Subcutaneous preadipocyte (primary cell): ENCODE measurements around the gene PCDHGA6. TPM values are rescaled to one million over a fixed set of nuclear protein-coding genes. Genes with fewer than 3 reads are reported as not detected.

Experiments
- total RNA-seq: library from RNA; depleted of rRNA; stranded (reverse); fragments of >200 nt; gene quantifications from 2 replicates; pipeline ENCODE4 v1.2.3, GENCODE V29; 2012

PCDHGA6 gene
- total RNA-seq, 1 donor = 2.2 TPM

GRCh38 chr5:141407790-141408505, 34.3 kb downstream of the PCDHGA6 start, which contains the start of gene PCDHGB6:
Gene PCDHGB6 (plus strand): TSS chr5:141408021. CDS start chr5:141408203, 182 bp downstream.

GRCh38 chr5:141412854-141413539, 39.3 kb downstream of the PCDHGA6 start, which contains the start of gene PCDHGA10:
Gene PCDHGA10 (plus strand): TSS chr5:141412987. CDS start chr5:141413176, 189 bp downstream.

GRCh38 chr5:141417494-141418172, 43.9 kb downstream of the PCDHGA6 start, which contains the start of gene PCDHGB7:
Gene PCDHGB7 (plus strand): TSS chr5:141417677. CDS start chr5:141417860, 183 bp downstream.

GRCh38 chr5:141420855-141421488, 47.3 kb downstream of the PCDHGA6 start, which contains the start of gene PCDHGA11:
Gene PCDHGA11 (plus strand): TSS chr5:141421051. CDS start chr5:141421228, 177 bp downstream.

Other genes starting within 250 kb of the PCDHGA6 start
- gene PCDHB5, start 238.7 kb upstream of the PCDHGA6 start, total RNA-seq = under 0.01 and 0.20 TPM in 2 replicates
- under 0.01 TPM in 2 replicates for gene PCDHB6, start 223.8 kb upstream of the PCDHGA6 start, total RNA-seq
- 0.37 TPM in 1 of 2 replicates, not detected in the other for gene PCDHB7, start 201.2 kb upstream of the PCDHGA6 start, total RNA-seq
- under 0.01 TPM in 2 replicates for gene PCDHB8, start 196.1 kb upstream of the PCDHGA6 start, total RNA-seq
- 0.20 and 0.37 TPM in 2 replicates for gene PCDHB16, start 191.5 kb upstream of the PCDHGA6 start, total RNA-seq
- gene PCDHB9, start 186.7 kb upstream of the PCDHGA6 start, total RNA-seq = under 0.01 TPM in 2 replicates
- under 0.01 TPM in 2 replicates for gene PCDHB10, start 181.5 kb upstream of the PCDHGA6 start, total RNA-seq
- gene PCDHB11, start 174.3 kb upstream of the PCDHGA6 start, total RNA-seq = 0.37 TPM in 1 of 2 replicates, not detected in the other
- not detected in 2 replicates for gene PCDHB12, start 165.2 kb upstream of the PCDHGA6 start, total RNA-seq
- gene PCDHB13, start 160.0 kb upstream of the PCDHGA6 start, total RNA-seq = under 0.01 TPM in 2 replicates
- gene PCDHB14, start 150.5 kb upstream of the PCDHGA6 start, total RNA-seq = under 0.01 and 0.20 TPM in 2 replicates
- under 0.01 TPM in 1 of 2 replicates, not detected in the other for gene PCDHB15, start 128.5 kb upstream of the PCDHGA6 start, total RNA-seq
- 0.37 and 0.39 TPM in 2 replicates for gene SLC25A2, start 69.8 kb upstream of the PCDHGA6 start, total RNA-seq
- gene TAF7, start 53.1 kb upstream of the PCDHGA6 start, total RNA-seq = 33.1 and 40.5 TPM in 2 replicates
- gene PCDHGA1, start 43.4 kb upstream of the PCDHGA6 start, total RNA-seq = 0.37 and 0.59 TPM in 2 replicates
- 1.4 and 1.5 TPM in 2 replicates for gene PCDHGA2, start 35.1 kb upstream of the PCDHGA6 start, total RNA-seq
- gene PCDHGA3, start 30.1 kb upstream of the PCDHGA6 start, total RNA-seq = 0.73 and 1.2 TPM in 2 replicates
- 0.73 and 1.2 TPM in 2 replicates for gene PCDHGB1, start 23.8 kb upstream of the PCDHGA6 start, total RNA-seq
- 1.5 and 3.5 TPM in 2 replicates for gene PCDHGA4, start 18.9 kb upstream of the PCDHGA6 start, total RNA-seq
- 1.1 and 2.0 TPM in 2 replicates for gene PCDHGB2, start 13.9 kb upstream of the PCDHGA6 start, total RNA-seq
- gene PCDHGA5, start 9.7 kb upstream of the PCDHGA6 start, total RNA-seq = 0.73 and 1.2 TPM in 2 replicates
- gene PCDHGB3, start 3.6 kb upstream of the PCDHGA6 start, total RNA-seq = 2.2 and 2.9 TPM in 2 replicates
- 1.8 and 2.5 TPM in 2 replicates for gene PCDHGA7, start 8.9 kb downstream of the PCDHGA6 start, total RNA-seq
- 5.9 and 8.8 TPM in 2 replicates for gene PCDHGB4, start 13.8 kb downstream of the PCDHGA6 start, total RNA-seq
- 1.5 and 1.8 TPM in 2 replicates for gene PCDHGA8, start 18.7 kb downstream of the PCDHGA6 start, total RNA-seq
- 8.8 and 12.1 TPM in 2 replicates for gene PCDHGB5, start 24.1 kb downstream of the PCDHGA6 start, total RNA-seq
- 2.9 and 4.3 TPM in 2 replicates for gene PCDHGA9, start 28.9 kb downstream of the PCDHGA6 start, total RNA-seq
- gene PCDHGB6, start 34.1 kb downstream of the PCDHGA6 start, total RNA-seq = 2.5 and 2.6 TPM in 2 replicates
- 6.8 and 7.7 TPM in 2 replicates for gene PCDHGA10, start 39.1 kb downstream of the PCDHGA6 start, total RNA-seq
- gene PCDHGB7, start 43.8 kb downstream of the PCDHGA6 start, total RNA-seq = 5.9 and 6.6 TPM in 2 replicates
- gene PCDHGA11, start 47.2 kb downstream of the PCDHGA6 start, total RNA-seq = 11.8 and 13.9 TPM in 2 replicates
- gene PCDHGA12, start 56.6 kb downstream of the PCDHGA6 start, total RNA-seq = 19.2 and 22.4 TPM in 2 replicates
- 50.2 and 61.0 TPM in 2 replicates for gene PCDHGC3, start 102.1 kb downstream of the PCDHGA6 start, total RNA-seq
- 2.2 and 2.7 TPM in 2 replicates for gene PCDHGC4, start 111.1 kb downstream of the PCDHGA6 start, total RNA-seq
- gene PCDHGC5, start 115.2 kb downstream of the PCDHGA6 start, total RNA-seq = 2.2 and 2.9 TPM in 2 replicates
- gene DIAPH1, start 245.1 kb downstream of the PCDHGA6 start, total RNA-seq = 19.1 and 34.8 TPM in 2 replicates